Esophagus squamous epithelium (tissue), 4 donors: ENCODE data around the gene DEFB128.

Source experiments
- POLR2A ChIP-seq, 4 donors: fragments of 450-650 bp; IDR thresholded peaks; one replicate each; pipeline ENCODE4 v1.6.1; 2017; ENCODE audit warnings: antibody characterized with exemption in 4 of 4, mild to moderate bottlenecking in 4 of 4, moderate library complexity in 3 of 4
- TF ChIP-seq, protein P1 (sequence below), 6 experiments: fragments of 450-650 bp in 4 of 6; fragments of 200-600 bp in 2 of 6; sonication (generic) in 2 of 6; IDR thresholded peaks; one replicate each; pipeline ENCODE4 v1.5.1; 2016 to 2019; ENCODE audit warnings: antibody characterized with exemption in 6 of 6, mild to moderate bottlenecking in 4 of 6, moderate library complexity in 4 of 6

DNA sequence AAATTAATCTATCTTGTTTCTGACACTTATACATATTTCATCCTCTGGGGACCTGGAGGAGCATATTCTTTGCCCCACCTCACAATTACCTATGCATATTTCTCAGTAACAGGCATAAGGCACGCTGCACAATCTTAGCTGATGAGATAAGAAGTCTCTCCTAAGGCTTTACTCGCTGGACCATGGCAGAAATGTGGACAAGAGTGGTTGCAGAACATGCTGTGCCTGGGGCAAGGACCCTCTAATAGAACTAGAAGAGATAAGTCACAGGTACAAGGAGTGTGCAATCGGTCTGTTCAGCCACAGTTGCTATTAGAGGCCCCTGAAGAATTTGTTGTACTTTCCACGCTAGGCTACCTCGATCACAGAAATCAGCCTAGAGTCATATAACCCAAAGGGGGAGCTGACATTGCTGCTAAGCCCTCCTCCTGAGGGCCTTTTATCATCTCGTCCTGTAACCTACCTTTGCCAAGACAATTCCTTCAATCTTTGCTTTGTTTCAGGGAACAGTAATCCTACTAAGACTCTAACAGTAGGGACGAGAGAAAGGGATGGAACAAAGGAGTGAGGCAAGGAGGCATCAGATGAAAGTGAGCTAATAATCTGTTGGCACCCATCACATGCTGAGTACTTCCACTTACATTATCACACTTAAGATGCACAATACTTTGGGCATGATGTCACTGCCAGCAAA is 21.4 kb upstream of the DEFB128 start:
- TF ChIP-seq, protein P1, sequence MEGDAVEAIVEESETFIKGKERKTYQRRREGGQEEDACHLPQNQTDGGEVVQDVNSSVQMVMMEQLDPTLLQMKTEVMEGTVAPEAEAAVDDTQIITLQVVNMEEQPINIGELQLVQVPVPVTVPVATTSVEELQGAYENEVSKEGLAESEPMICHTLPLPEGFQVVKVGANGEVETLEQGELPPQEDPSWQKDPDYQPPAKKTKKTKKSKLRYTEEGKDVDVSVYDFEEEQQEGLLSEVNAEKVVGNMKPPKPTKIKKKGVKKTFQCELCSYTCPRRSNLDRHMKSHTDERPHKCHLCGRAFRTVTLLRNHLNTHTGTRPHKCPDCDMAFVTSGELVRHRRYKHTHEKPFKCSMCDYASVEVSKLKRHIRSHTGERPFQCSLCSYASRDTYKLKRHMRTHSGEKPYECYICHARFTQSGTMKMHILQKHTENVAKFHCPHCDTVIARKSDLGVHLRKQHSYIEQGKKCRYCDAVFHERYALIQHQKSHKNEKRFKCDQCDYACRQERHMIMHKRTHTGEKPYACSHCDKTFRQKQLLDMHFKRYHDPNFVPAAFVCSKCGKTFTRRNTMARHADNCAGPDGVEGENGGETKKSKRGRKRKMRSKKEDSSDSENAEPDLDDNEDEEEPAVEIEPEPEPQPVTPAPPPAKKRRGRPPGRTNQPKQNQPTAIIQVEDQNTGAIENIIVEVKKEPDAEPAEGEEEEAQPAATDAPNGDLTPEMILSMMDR (IDR thresholded peaks at IDR 0.05): no peak
- no peak for TF ChIP-seq POLR2A (IDR thresholded peaks at IDR 0.05)
